ENCODE measurements around the gene PGF.

The PGF gene

DNA sequence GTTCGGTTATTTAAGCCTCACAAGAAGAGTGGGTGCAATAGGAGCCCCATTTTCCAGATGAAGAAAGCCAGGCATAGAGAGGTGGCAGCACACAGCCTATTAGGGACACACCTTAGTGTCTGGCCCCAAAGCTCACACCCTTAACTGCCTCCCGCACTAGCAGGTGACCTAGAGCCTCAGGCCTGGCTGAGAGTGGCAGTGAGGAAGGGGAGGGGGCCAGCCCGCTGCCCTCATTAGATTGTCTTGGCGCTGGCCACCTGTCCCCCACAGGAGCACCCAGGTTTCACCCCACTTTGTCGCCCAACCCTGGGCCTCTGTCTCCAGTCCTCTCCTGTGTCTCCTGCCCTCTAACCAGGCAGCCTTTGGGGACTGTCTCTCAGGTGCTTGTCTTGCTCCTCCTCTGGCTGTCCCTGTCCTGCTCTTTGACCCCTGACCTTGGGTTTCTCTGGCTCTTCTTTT, 18.5 kb upstream of the PGF start:
- H3K4me3 ChIP-seq (ENCODE audit: low read depth, low read length) = no peak overlapping the region
- TF ChIP-seq, protein P1, sequence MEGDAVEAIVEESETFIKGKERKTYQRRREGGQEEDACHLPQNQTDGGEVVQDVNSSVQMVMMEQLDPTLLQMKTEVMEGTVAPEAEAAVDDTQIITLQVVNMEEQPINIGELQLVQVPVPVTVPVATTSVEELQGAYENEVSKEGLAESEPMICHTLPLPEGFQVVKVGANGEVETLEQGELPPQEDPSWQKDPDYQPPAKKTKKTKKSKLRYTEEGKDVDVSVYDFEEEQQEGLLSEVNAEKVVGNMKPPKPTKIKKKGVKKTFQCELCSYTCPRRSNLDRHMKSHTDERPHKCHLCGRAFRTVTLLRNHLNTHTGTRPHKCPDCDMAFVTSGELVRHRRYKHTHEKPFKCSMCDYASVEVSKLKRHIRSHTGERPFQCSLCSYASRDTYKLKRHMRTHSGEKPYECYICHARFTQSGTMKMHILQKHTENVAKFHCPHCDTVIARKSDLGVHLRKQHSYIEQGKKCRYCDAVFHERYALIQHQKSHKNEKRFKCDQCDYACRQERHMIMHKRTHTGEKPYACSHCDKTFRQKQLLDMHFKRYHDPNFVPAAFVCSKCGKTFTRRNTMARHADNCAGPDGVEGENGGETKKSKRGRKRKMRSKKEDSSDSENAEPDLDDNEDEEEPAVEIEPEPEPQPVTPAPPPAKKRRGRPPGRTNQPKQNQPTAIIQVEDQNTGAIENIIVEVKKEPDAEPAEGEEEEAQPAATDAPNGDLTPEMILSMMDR (IDR thresholded peaks at IDR 0.05; ENCODE audit: borderline replicate concordance, insufficient read depth, low read depth, low read length) = no peak

DNA sequence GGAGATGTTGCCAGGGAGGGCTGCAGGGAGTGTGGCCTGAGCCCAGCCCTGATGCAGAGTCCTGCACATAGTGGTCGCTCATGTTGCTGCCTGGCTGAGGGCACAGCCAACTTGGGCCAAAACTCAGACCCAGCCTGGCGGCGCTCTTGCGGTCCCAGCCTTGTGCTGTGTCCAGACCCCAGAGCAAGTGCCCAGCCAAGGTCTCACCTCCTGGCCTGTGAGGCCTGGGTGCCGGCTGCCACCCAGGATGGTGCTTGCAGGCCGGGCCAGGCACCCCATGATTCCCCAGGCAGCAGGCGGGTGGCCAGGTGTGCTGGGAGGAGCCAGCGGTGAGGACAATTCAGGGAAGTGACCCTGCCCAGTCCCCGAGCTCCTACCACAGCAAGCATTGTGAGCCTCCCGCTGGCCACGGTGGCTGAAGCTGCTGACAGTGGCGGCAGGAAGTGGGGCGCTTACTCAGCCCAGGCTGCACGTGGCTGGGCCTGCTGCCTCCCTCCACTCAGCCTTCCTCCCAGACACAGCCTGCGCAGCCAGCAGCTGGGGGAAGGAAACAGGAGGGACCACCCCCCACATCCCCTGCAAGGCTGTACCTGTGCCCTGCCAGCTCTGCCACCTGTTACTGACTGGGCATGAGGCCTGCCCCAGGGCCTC, 17.7 kb upstream of the PGF start:
- TF ChIP-seq, protein P1 (IDR thresholded peaks at IDR 0.05; ENCODE audit: borderline replicate concordance, insufficient read depth, low read depth, low read length) = no peak
- no peak overlapping the region for H3K4me3 ChIP-seq (ENCODE audit: low read depth, low read length)

DNA sequence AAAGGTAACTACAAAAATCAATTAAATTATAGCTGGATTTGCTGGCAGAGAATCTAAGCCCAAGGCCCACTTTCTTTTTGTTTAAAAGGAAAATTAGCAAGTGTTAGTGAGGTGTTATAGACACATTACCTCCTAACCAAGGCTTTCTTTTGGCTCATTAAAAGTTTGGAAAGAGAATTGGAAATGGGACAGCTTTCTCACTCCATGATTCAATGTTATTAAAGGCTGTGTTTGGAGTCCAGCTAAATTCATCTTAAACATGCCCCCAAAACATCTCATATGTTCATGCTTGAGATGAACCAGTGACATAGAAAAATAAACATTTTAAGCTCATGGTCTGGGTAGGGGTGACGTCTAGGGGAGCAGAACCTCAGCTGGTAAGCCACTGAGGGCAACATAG, 13.4 kb upstream of the PGF start:
- H3K4me3 ChIP-seq (ENCODE audit: low read depth, low read length) = no peak overlapping the region
- TF ChIP-seq, protein P1 (IDR thresholded peaks at IDR 0.05; ENCODE audit: borderline replicate concordance, insufficient read depth, low read depth, low read length) = no peak

DNA sequence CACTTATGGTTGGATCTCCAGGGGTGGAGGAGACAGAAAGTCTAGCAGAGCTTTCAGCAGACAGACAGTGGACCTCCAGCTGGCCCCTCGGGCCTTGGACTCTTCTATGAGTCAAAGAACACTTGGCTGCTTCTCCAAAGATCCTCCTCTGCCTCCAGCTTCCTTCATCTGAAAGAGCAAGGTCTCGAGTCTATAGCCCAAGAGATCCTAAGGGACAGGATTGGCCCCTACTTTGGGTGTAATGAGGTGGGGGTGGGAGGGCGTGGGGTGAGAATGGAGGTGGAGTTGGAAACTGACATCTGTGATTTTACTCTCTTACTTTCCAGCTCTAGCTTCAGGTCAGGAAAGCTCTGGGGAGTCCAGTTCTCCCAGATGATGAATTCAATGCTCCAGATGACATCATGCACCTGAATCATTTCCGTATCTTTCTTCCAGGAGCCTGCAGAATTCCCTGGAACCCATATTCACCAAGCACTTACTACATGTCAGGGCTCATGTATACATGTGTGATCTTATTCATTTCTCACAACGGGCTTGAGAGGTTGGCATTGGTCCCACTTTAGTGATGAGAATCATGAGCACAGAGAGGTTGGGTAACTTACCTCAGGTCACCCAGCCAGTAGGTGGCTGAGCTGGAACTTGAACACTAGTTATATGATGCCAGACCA, 10.2 kb upstream of the PGF start:
- no peak overlapping the region for H3K4me3 ChIP-seq (ENCODE audit: low read depth, low read length)
- TF ChIP-seq, protein P1 (IDR thresholded peaks at IDR 0.05; ENCODE audit: borderline replicate concordance, insufficient read depth, low read depth, low read length) = no peak

DNA sequence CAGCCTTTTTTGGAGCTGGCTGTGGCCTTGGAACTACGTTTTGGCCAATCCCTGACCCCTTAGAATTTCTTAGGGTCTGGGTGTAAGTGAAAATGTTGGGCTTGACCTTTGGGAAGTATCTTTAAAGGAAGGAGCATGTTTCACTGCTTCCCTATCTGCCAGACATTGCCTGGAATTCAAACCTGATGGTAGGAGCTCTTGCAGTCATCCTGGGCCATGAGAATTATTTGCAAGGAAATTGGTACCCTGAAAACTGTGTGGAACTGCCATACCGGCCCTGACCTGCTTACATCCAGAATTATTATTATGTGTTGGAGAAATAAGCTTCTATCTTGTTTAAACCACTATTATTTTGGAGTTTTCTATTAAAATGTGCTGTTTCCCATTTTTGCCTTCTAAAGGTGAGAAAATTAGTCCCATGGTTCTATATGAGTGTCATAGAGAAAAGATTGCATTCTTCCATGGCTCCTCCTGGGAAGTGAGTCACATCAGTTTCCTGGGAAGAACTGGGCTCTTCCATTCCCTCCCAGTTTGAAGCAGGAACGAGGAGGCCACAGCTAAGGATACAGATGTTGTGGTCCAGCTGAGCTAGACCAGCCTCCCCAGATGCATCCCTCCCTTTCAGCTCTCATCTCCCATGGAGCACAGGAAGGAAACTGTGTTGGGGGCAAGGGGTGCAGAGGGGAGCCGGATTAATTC, 9.5 kb upstream of the PGF start:
- no peak overlapping the region for H3K4me3 ChIP-seq (ENCODE audit: low read depth, low read length)
- TF ChIP-seq, protein P1 (IDR thresholded peaks at IDR 0.05; ENCODE audit: borderline replicate concordance, insufficient read depth, low read depth, low read length) = no peak

DNA sequence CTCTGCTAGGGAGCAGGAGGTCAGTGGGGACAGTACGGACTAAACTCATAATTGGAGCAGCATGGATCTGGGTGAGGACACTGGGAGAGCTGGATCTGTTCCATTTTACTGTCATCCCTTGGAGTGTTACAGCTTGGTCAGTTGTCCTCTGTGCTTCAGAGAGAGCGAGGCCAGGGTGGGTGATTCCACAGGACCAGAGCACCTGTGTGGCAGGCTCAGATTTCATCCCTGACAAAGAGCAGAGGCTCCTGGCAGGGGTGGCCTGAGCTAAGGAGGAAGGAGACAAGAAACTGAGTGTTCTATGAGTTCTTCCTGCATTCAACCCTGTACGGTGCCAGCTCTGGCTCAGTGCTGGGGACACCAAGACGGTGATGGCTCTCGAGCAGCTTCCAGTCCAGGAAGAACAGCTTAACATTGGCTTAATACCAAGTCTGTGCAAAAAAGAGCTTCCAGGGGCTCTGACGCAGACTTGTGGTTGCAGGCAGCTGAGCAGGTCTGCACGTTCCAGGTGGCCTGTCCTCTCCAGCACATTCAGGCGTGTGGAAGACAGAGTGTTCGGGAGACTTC, 8.4 kb upstream of the PGF start:
- H3K4me3 ChIP-seq (ENCODE audit: low read depth, low read length) = no peak overlapping the region
- TF ChIP-seq, protein P1 (IDR thresholded peaks at IDR 0.05; ENCODE audit: borderline replicate concordance, insufficient read depth, low read depth, low read length) = no peak
